Panc1 (cell line): ENCODE results near the gene SYT8. TPM values are rescaled to one million over a fixed set of nuclear protein-coding genes. Genes with fewer than 3 reads are reported as not detected.

Source experiments
- ATAC-seq: fragments of 200-7000 bp; cut with Tn5 transposase; 2 replicates; pipeline ENCODE4 v1.9.1; 2020; ENCODE audit warnings: mild to moderate bottlenecking, moderate library complexity
- BruUV-seq: library from RNA; stranded (reverse); fragments of 400-500 nt; replicated peaks from 2 replicates; lab custom pipeline; 2021; lab: Mats Ljungman, UMichigan
- CTCF ChIA-PET: fragments of 300-600 bp; sonication (Branson Sonifier 250); formaldehyde crosslinking; loops from one replicate; lab custom pipeline; 2022; ENCODE audit warnings: antibody characterized with exemption; lab: Charles Lee
- POLR2A ChIA-PET: fragments of 300-600 bp; sonication (Branson Sonifier 250); formaldehyde crosslinking; loops from one replicate; lab custom pipeline; 2022; ENCODE audit warnings: antibody characterized with exemption; lab: Charles Lee
- DNase-seq: peaks from one replicate; pipeline ENCODE4 v3.0.0-alpha.2; 2010; ENCODE audit warnings: low read depth, low spot score
- H3K27ac ChIP-seq: 2 replicates; pipeline ENCODE4 v1.5.1; 2011; ENCODE audit warnings: mild to moderate bottlenecking, low read length, inconsistent platforms
- H3K27me3 ChIP-seq: fragments of 200-500 bp; sonication (Bioruptor generic); 2 replicates; pipeline ENCODE4 v1.6.0; 2014; ENCODE audit warnings: low read length, inconsistent platforms; ENCODE audit not compliant: control insufficient read depth, insufficient read depth
- H3K36me3 ChIP-seq: fragments of 200-500 bp; sonication (Bioruptor generic); 2 replicates; pipeline ENCODE4 v1.5.1; 2014; ENCODE audit warnings: inconsistent platforms, mild to moderate bottlenecking, low read length, moderate library complexity; ENCODE audit not compliant: control insufficient read depth, insufficient read depth
- H3K4me1 ChIP-seq: 2 replicates; pipeline ENCODE4 v1.5.1; 2011; ENCODE audit warnings: inconsistent platforms, mild to moderate bottlenecking, low read length, moderate library complexity; ENCODE audit not compliant: control insufficient read depth, insufficient read depth
- H3K4me3 ChIP-seq, 2 experiments: 2 replicates each; pipeline ENCODE4 v1.5.1; 2011 to 2012; ENCODE audit warnings: low read depth in 2 of 2, low read length in 2 of 2, mild to moderate bottlenecking in 2 of 2, inconsistent platforms in 1 of 2, moderate library complexity in 1 of 2
- H3K9me3 ChIP-seq: fragments of 200-500 bp; sonication (Bioruptor generic); 2 replicates; pipeline ENCODE4 v1.5.1; 2014; ENCODE audit warnings: low read depth, mild to moderate bottlenecking, inconsistent platforms, low read length, moderate library complexity; ENCODE audit not compliant: control insufficient read depth, insufficient read depth
- POLR2AphosphoS5 ChIP-seq: IDR thresholded peaks from 2 replicates; pipeline ENCODE4 v1.6.1; 2012; ENCODE audit warnings: mild to moderate bottlenecking, low read depth, low read length, moderate library complexity
- SIN3A ChIP-seq: IDR thresholded peaks from 2 replicates; pipeline ENCODE4 v1.6.1; 2012; ENCODE audit warnings: low read depth, mild to moderate bottlenecking, low read length, moderate library complexity, borderline replicate concordance; ENCODE audit not compliant: insufficient read depth
- TCF7L2 ChIP-seq: IDR thresholded peaks from 2 replicates; pipeline ENCODE4 v1.6.1; 2011; ENCODE audit warnings: mild to moderate bottlenecking, low read depth, low read length, inconsistent platforms
- in situ Hi-C: cut with HindIII; loops from 2 replicates; pipeline ENCODE4 v1.10.0; 2016; ENCODE audit warnings: low sequenced_read_pairs, low pct_unique_long_range_greater_than_20kb
- intact Hi-C: fragments of 100-400 bp; cut with micrococcal nuclease; formaldehyde crosslinking; loops from one replicate; pipeline ENCODE4 v1.10.0; 2022; ENCODE audit not compliant: unreplicated experiment
- total RNA-seq: library from RNA; stranded (reverse); gene quantifications from one replicate; pipeline ENCODE4 v1.2.1, GENCODE V29; 2021; ENCODE audit not compliant: unreplicated experiment
- TF ChIP-seq, protein P1 (sequence below), 2 experiments: IDR thresholded peaks; 2 replicates each; pipeline ENCODE4 v1.6.1; 2011 to 2012; ENCODE audit warnings: low read depth in 2 of 2, control low read depth in 1 of 2, low read length in 1 of 2, mild to moderate bottlenecking in 1 of 2, moderate library complexity in 1 of 2; ENCODE audit not compliant: insufficient read depth in 1 of 2
- TF ChIP-seq, protein P2 (sequence below): fragments of 450-650 bp; IDR thresholded peaks from 2 replicates; pipeline ENCODE4 v1.5.1; 2017; ENCODE audit warnings: mild to moderate bottlenecking

The SYT8 gene
- total RNA-seq, 1 experiment from 2014 or later, result 3.5 TPM

DNA sequence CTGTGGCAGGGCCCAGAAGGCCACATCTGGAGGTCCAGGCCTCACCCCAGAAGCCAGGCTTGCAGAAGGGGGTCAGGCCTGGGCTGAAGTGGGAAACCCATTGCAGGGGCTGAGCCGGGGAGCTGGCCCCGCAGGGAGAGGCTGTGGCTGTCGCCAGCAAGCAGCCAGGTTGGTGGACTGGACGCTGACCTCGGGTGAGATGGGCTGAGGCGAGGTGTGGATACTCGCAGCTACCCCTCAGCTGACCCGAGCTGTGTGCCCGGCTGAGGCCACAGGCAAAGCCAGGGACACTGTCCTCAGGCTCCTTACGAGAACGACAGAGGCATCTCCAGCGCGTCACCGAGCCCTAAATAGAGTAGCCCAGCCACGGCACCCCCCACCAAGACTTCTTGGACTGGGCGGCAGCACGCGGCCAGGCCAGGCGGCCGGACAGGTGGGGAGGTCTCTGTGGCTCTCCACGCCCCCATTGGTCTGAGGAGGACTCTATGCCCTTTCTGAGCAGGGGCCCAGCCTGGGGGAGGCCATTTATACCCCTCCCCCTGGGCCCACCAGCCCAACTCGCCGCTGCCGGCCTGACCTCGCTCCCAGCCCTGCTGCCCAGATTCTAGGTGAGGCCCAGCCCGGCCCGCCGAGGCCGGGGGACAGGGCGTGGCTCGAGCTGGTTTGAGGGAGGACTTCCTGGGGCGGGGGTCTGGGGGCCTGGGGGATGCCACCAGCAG is 3.8 kb downstream of the SYT8 start, which contains the start of gene TNNI2:
Gene TNNI2 (plus strand): TSS at position 556 of the 719 bp plus-strand sequence. CDS start 716 bp downstream, outside the sequence.
- ATAC-seq, result no peak
- Histone ChIP-seq H3K4me1 (peaks cover 30% of the 10 kb centered on the region), H3K4me3 (no peak within 1 kb of the TSS), H3K36me3 (no peaks in the 10 kb centered on the region), H3K9me3 (no peaks in the 10 kb centered on the region), H3K27ac (no peak within 1 kb of the TSS), H3K27me3 (no peaks in the 10 kb centered on the region)
- TF ChIP-seq POLR2AphosphoS5, result no peak
- TF ChIP-seq, protein P1, sequence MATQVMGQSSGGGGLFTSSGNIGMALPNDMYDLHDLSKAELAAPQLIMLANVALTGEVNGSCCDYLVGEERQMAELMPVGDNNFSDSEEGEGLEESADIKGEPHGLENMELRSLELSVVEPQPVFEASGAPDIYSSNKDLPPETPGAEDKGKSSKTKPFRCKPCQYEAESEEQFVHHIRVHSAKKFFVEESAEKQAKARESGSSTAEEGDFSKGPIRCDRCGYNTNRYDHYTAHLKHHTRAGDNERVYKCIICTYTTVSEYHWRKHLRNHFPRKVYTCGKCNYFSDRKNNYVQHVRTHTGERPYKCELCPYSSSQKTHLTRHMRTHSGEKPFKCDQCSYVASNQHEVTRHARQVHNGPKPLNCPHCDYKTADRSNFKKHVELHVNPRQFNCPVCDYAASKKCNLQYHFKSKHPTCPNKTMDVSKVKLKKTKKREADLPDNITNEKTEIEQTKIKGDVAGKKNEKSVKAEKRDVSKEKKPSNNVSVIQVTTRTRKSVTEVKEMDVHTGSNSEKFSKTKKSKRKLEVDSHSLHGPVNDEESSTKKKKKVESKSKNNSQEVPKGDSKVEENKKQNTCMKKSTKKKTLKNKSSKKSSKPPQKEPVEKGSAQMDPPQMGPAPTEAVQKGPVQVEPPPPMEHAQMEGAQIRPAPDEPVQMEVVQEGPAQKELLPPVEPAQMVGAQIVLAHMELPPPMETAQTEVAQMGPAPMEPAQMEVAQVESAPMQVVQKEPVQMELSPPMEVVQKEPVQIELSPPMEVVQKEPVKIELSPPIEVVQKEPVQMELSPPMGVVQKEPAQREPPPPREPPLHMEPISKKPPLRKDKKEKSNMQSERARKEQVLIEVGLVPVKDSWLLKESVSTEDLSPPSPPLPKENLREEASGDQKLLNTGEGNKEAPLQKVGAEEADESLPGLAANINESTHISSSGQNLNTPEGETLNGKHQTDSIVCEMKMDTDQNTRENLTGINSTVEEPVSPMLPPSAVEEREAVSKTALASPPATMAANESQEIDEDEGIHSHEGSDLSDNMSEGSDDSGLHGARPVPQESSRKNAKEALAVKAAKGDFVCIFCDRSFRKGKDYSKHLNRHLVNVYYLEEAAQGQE (IDR thresholded peaks at IDR 0.05; ENCODE audit: insufficient read depth in 1 of 2, low read depth in 2 of 2, low read length in 1 of 2), result no peak
- TF ChIP-seq, protein P2, sequence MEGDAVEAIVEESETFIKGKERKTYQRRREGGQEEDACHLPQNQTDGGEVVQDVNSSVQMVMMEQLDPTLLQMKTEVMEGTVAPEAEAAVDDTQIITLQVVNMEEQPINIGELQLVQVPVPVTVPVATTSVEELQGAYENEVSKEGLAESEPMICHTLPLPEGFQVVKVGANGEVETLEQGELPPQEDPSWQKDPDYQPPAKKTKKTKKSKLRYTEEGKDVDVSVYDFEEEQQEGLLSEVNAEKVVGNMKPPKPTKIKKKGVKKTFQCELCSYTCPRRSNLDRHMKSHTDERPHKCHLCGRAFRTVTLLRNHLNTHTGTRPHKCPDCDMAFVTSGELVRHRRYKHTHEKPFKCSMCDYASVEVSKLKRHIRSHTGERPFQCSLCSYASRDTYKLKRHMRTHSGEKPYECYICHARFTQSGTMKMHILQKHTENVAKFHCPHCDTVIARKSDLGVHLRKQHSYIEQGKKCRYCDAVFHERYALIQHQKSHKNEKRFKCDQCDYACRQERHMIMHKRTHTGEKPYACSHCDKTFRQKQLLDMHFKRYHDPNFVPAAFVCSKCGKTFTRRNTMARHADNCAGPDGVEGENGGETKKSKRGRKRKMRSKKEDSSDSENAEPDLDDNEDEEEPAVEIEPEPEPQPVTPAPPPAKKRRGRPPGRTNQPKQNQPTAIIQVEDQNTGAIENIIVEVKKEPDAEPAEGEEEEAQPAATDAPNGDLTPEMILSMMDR, result no peak
- TF ChIP-seq TCF7L2, result no peak
- DNase-seq, result no peak
- in situ Hi-C loops, result no loop called here
- ChIA-PET CTCF (interaction anchor here (0.5 to 1.5 kb wide), 5 partner anchors 144 to 311 kb away, joined by 3 to 5 read pairs (median 4); no protein-coding TSS in a partner anchor), POLR2A (interaction anchor here (0.5 kb wide), 1 partner anchor 409 kb away, joined by 3 read pairs; no protein-coding TSS in a partner anchor)
- intact Hi-C loops, result no loop called here
- no TSS peak for BruUV-seq

DNA sequence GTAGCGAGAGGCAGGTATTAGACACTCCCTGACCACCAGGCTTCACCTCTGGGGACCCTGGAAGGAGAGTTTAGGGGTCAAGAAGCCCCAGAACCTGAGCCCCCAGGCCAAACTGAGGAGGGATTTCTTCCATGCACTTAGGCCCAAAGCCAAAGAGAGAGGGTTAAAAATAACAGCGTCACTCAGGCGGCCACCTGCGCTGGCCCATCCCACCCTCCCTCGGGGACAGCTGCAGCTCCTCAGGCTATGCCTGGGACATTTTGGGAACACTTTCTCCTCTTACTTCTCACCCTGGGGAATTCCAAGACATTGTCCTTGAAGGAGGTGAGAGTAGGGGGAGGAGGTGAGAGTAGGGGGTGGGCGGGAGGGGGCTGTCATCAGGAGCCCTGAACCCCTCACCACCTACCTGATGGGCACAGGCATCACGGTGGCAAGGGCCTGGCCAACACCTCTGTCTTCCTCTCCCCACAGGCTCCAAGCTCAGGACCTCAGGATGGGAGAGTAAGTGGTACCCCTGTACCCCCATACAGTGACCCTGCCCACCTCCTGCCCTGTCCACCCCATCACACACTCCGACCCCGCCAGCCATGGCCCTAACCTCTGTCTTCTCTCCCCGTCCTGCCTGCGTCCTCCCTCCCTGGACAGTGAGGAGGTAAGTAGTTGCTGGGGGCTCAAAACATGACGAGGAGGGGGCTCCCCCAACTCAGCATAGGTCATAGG is 4.6 kb downstream of the SYT8 start:
- no TSS peak for BruUV-seq
- in situ Hi-C loops (no loop called here), intact Hi-C loops (no loop called here)
- Histone ChIP-seq H3K27me3 (no peaks in the 10 kb centered on the region), H3K4me3 (no peak overlapping the region), H3K4me1 (peaks cover 23% of the 10 kb centered on the region), H3K9me3 (no peaks in the 10 kb centered on the region), H3K27ac (no peak overlapping the region), H3K36me3 (no peaks in the 10 kb centered on the region)
- POLR2A ChIA-PET, result no interaction called here
- DNase-seq (no peak), ATAC-seq (no peak)
- TF ChIP-seq, protein P2, result no peak
- no peak for TF ChIP-seq POLR2AphosphoS5
- TF ChIP-seq TCF7L2, result no peak
- TF ChIP-seq SIN3A, result no peak
- TF ChIP-seq, protein P1 (IDR thresholded peaks at IDR 0.05; ENCODE audit: insufficient read depth in 1 of 2, low read depth in 2 of 2, low read length in 1 of 2), result no peak
- CTCF ChIA-PET, result interaction anchor here (0.6 to 1.5 kb wide), 4 partner anchors 82 to 198 kb away, joined by 3 to 5 read pairs (median 4); no protein-coding TSS in a partner anchor
